Measurements from ENCODE around the gene MARK2.

MARK2 gene

GRCh38 chr11:63816166-63816565 lies 22.7 kb upstream of the MARK2 start:
- no peak overlapping the region for H3K4me3 ChIP-seq (ENCODE audit: low read depth, low read length)
- no peak for DNase-seq (ENCODE audit: low read depth)
- TF ChIP-seq, protein P1, sequence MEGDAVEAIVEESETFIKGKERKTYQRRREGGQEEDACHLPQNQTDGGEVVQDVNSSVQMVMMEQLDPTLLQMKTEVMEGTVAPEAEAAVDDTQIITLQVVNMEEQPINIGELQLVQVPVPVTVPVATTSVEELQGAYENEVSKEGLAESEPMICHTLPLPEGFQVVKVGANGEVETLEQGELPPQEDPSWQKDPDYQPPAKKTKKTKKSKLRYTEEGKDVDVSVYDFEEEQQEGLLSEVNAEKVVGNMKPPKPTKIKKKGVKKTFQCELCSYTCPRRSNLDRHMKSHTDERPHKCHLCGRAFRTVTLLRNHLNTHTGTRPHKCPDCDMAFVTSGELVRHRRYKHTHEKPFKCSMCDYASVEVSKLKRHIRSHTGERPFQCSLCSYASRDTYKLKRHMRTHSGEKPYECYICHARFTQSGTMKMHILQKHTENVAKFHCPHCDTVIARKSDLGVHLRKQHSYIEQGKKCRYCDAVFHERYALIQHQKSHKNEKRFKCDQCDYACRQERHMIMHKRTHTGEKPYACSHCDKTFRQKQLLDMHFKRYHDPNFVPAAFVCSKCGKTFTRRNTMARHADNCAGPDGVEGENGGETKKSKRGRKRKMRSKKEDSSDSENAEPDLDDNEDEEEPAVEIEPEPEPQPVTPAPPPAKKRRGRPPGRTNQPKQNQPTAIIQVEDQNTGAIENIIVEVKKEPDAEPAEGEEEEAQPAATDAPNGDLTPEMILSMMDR (IDR thresholded peaks at IDR 0.05; ENCODE audit: control insufficient read depth, extremely low read depth, insufficient read depth), result no peak

GRCh38 chr11:63816732-63817131 lies 22.2 kb upstream of the MARK2 start:
- DNase-seq (ENCODE audit: low read depth), result no peak
- TF ChIP-seq, protein P1 (IDR thresholded peaks at IDR 0.05; ENCODE audit: control insufficient read depth, extremely low read depth, insufficient read depth), result no peak
- H3K4me3 ChIP-seq (ENCODE audit: low read depth, low read length), result no peak overlapping the region

- no peak overlapping the region for H3K4me3 ChIP-seq (ENCODE audit: low read depth, low read length)
- TF ChIP-seq, protein P1 (IDR thresholded peaks at IDR 0.05; ENCODE audit: control insufficient read depth, extremely low read depth, insufficient read depth), result no peak
- no peak for DNase-seq (ENCODE audit: low read depth)
Measured at GRCh38 chr11:63817758-63818498, 21.0 kb upstream of the MARK2 start.

- no peak overlapping the region for H3K4me3 ChIP-seq (ENCODE audit: low read depth, low read length)
- no peak for DNase-seq (ENCODE audit: low read depth)
- TF ChIP-seq, protein P1 (IDR thresholded peaks at IDR 0.05; ENCODE audit: control insufficient read depth, extremely low read depth, insufficient read depth), result no peak
Measured at GRCh38 chr11:63818609-63819008, 20.3 kb upstream of the MARK2 start.

GRCh38 chr11:63821411-63821810 lies 17.5 kb upstream of the MARK2 start:
- no peak for DNase-seq (ENCODE audit: low read depth)
- no peak overlapping the region for H3K4me3 ChIP-seq (ENCODE audit: low read depth, low read length)
- TF ChIP-seq, protein P1 (IDR thresholded peaks at IDR 0.05; ENCODE audit: control insufficient read depth, extremely low read depth, insufficient read depth), result no peak

- peak; percentile 68 for DNase-seq (ENCODE audit: low read depth)
- H3K4me3 ChIP-seq (ENCODE audit: low read depth, low read length), result no peak overlapping the region
- TF ChIP-seq, protein P1 (IDR thresholded peaks at IDR 0.05; ENCODE audit: control insufficient read depth, extremely low read depth, insufficient read depth), result no peak
Measured at GRCh38 chr11:63826471-63827190, 12.3 kb upstream of the MARK2 start.
